WERI-Rb-1 (cell line): ENCODE data around the gene SHROOM2.

ENCODE experiments used
- DNase-seq: peaks from one replicate; pipeline ENCODE4 v3.0.0-alpha.2; 2020
- H3K27ac ChIP-seq: fragments of 250-450 bp; sonication (Bioruptor Pico); 2 replicates; pipeline ENCODE4 v1.5.1; 2020; ENCODE audit warnings: mild to moderate bottlenecking, moderate library complexity
- H3K27me3 ChIP-seq: fragments of 250-450 bp; sonication (Bioruptor Pico); 2 replicates; pipeline ENCODE4 v1.5.1; 2021; ENCODE audit warnings: mild to moderate bottlenecking, low read depth, moderate library complexity; ENCODE audit not compliant: insufficient read depth, severe bottlenecking
- H3K36me3 ChIP-seq: fragments of 250-450 bp; sonication (Bioruptor Pico); 2 replicates; pipeline ENCODE4 v1.5.1; 2020; ENCODE audit warnings: mild to moderate bottlenecking, moderate library complexity
- H3K4me3 ChIP-seq: 2 replicates; pipeline ENCODE4 v1.5.1; 2011; ENCODE audit warnings: low read depth, mild to moderate bottlenecking, control low read depth, low read length
- H3K9me3 ChIP-seq: fragments of 250-450 bp; sonication (Bioruptor Pico); 2 replicates; pipeline ENCODE4 v1.5.1; 2021; ENCODE audit warnings: mild to moderate bottlenecking, moderate library complexity; ENCODE audit not compliant: severe bottlenecking
- CTCF ChIP-seq: IDR thresholded peaks from 2 replicates; pipeline ENCODE4 v1.5.1; 2011; ENCODE audit warnings: low read depth, mild to moderate bottlenecking, control low read depth, inconsistent platforms, low read length

Gene SHROOM2

GRCh38 chrX:9785944-9786797, at the start of gene SHROOM2:
TSS of gene SHROOM2 (plus strand) at chrX:9786429. CDS start at chrX:9786546, 117 bp downstream.
- TF ChIP-seq CTCF, result no peak
- DNase-seq, result peak; percentile 21
- Histone ChIP-seq H3K4me3 (peak within 1 kb of the TSS; percentile 48), H3K9me3 (no peaks in the 10 kb centered on the region), H3K27me3 (peaks cover 20% of the 10 kb centered on the region), H3K36me3 (no peaks in the 10 kb centered on the region), H3K27ac (no peak within 1 kb of the TSS)

- Histone ChIP-seq H3K27me3 (peaks cover 5% of the 10 kb centered on the region), H3K9me3 (no peaks in the 10 kb centered on the region), H3K36me3 (no peaks in the 10 kb centered on the region), H3K27ac (no peak overlapping the region), H3K4me3 (no peak overlapping the region)
- TF ChIP-seq CTCF, result no peak
- no peak for DNase-seq
Measured at GRCh38 chrX:9737363-9737762, 48.9 kb upstream of the SHROOM2 start.

GRCh38 chrX:9738151-9738550, 48.1 kb upstream of the SHROOM2 start:
- no peaks in the 10 kb centered on the region for H3K36me3 ChIP-seq
- no peaks in the 10 kb centered on the region for H3K9me3 ChIP-seq
- TF ChIP-seq CTCF, result no peak
- no peak overlapping the region for H3K27ac ChIP-seq
- H3K27me3 ChIP-seq, result peaks cover 5% of the 10 kb centered on the region
- DNase-seq, result no peak
- H3K4me3 ChIP-seq, result no peak overlapping the region

- H3K36me3 ChIP-seq, result no peaks in the 10 kb centered on the region
- H3K4me3 ChIP-seq, result no peak overlapping the region
- no peaks in the 10 kb centered on the region for H3K9me3 ChIP-seq
- H3K27me3 ChIP-seq, result peaks cover 13% of the 10 kb centered on the region
- DNase-seq, result no peak
- TF ChIP-seq CTCF, result no peak
- H3K27ac ChIP-seq, result no peak overlapping the region
Measured at GRCh38 chrX:9739130-9739529, 47.1 kb upstream of the SHROOM2 start.

GRCh38 chrX:9745417-9746115, 40.7 kb upstream of the SHROOM2 start:
- Histone ChIP-seq H3K4me3 (no peak overlapping the region), H3K36me3 (no peaks in the 10 kb centered on the region), H3K27ac (no peak overlapping the region), H3K27me3 (peaks cover 10% of the 10 kb centered on the region), H3K9me3 (no peaks in the 10 kb centered on the region)
- no peak for TF ChIP-seq CTCF
- DNase-seq, result no peak
